Neural progenitor cell (in vitro differentiated cells): ENCODE data around the gene AMFR.

Experiments used
- CTCF ChIP-seq: fragments of 200-600 bp; sonication (generic); IDR thresholded peaks from 2 replicates; pipeline ENCODE4 v1.5.1; 2017; ENCODE audit warnings: antibody characterized with exemption, mild to moderate bottlenecking
- EZH2 ChIP-seq: fragments of 200-600 bp; sonication (generic); IDR thresholded peaks from 2 replicates; pipeline ENCODE4 v1.6.1; 2017; ENCODE audit warnings: antibody characterized with exemption, mild to moderate bottlenecking, moderate library complexity
- EZH2phosphoT487 ChIP-seq: fragments of 200-600 bp; sonication (generic); IDR thresholded peaks from 2 replicates; pipeline ENCODE4 v1.6.1; 2017; ENCODE audit warnings: antibody characterized with exemption

DNA sequence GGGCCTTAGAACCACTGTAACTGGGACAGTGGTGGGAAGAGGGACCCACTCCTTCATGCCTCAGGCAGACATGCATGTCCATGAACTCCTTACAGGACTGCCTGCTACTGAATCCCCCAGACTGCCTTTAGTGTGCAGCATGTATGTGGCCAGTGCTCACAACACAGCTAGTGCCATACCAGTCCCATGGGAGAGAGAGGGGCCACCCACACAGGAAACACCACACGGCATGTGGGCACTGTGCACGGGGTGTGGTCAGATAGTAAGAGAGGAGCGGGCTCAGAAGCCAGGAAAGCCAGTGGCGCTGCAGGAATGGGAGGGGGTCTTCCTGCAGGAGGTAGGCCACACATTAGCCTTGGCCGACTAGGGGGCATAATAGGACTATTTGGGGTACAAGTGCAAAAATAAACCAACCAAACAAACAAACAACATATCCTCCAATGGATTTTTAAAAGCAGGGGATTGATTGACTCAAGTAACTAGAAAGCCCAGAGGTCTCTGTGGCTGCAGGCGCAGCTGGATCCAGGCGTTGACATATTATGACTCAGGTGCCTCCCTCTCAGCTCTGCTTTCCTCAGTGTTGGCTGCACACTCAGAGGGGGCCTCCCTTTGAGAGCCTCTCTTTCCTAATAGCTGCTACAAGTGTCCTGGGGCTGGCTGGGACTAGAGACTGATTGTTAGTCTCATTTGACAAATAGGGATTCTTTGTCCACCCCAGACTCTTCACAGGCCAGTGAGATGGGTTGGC, 104.4 kb downstream of the AMFR start:
- TF ChIP-seq CTCF (no peak), EZH2 (no peak), EZH2phosphoT487 (no peak)
